ENCODE results near the gene PPP6R2.
"Not testable (repeated sequence)": the region's sequence is repeated elsewhere in the genome, so short reads cannot be mapped to it uniquely, and the experiment has no call there.

Gene PPP6R2

GRCh38 chr22:50425179-50425916 lies 82.2 kb downstream of the PPP6R2 start:
- DNase-seq (ENCODE audit: low read depth in 2 of 2): no peak

GRCh38 chr22:50432131-50432876 lies 89.2 kb downstream of the PPP6R2 start:
- no peak for DNase-seq (ENCODE audit: low read depth in 2 of 2)

DNA sequence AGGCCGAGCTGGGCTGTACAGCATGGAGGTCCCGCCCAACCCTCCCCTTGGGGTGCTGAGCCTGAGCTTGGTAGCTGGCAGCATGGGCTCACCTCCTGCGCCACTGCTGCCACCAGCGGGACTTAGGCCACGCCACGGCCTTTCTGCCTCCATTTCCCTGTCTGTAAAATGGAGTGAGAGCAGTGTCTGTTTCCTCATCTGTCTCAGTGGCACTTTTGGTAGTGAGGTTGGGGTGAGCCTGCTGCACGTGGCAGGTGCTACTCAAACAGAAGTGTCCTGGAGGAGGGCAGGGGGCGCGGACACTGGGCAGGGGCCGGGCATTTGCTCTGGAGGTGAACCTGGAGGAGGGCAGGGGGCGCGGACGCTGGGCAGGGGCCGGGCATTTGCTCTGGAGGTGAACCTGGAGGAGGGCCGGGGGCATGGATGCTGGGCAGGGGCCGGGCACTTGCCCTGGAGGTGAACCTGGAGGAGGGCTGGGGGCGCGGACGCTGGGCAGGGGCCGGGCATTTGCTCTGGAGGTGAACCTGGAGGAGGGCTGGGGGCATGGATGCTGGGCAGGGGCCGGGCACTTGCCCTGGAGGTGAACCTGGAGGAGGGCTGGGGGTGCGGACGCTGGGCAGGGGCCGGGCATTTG lies 89.9 kb downstream of the PPP6R2 start:
- not testable (repeated sequence) for DNase-seq (ENCODE audit: low read depth in 2 of 2)

DNA sequence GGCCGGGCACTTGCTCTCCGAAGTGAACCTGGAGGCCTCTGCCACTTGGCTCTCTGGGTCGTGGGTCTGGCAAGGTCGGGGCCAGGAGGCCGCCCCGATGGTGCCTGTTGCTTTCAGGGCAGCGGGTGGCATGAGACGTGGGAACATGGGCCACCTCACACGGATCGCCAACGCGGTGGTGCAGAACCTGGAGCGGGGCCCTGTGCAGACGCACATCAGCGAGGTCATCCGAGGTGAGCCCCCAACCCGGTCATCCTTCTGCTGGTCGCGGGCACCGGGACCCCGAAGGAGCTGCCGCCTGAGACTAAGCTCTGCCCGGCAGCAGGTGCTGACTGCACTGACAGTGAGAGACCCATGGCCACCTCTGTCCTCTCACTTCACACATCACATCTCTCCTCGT lies 91.7 kb downstream of the PPP6R2 start:
- no peak for DNase-seq (ENCODE audit: low read depth in 2 of 2)

DNA sequence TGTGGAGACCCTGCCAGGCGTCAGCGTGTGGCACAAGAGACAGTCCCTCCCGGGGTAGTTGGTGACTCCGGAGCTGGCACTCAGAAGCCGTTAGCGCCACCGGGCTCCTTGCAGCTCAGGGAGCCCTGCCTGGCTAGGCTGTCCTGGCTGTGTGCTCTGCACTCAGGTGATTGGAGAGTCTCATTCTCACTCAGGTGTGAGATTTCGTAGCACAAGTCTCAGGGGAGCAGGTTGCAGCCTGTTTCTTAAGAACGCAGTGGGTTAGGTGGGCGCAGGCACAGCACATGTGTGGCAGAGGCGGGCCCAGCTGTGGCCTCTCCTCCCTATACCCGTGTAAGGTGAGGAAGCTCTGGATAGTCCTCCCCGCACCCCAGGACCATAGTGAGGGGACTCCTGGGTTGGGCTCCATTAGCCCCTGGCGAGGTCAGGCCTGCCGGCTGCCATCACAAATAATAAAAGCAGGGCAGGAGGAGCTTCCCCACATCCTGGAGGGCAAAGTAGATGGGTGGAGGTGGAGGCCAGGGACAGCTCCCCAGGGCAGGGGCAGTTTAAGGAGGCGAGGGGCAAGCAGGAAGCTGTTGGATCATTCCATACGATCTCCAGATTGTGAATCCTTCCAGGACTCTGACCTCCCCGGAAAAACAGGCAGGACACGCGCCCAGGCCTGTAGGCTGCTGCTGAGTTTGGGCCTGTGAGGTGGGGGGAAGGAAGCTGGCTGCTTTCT lies 92.3 kb downstream of the PPP6R2 start:
- DNase-seq (ENCODE audit: low read depth in 2 of 2): no peak

DNA sequence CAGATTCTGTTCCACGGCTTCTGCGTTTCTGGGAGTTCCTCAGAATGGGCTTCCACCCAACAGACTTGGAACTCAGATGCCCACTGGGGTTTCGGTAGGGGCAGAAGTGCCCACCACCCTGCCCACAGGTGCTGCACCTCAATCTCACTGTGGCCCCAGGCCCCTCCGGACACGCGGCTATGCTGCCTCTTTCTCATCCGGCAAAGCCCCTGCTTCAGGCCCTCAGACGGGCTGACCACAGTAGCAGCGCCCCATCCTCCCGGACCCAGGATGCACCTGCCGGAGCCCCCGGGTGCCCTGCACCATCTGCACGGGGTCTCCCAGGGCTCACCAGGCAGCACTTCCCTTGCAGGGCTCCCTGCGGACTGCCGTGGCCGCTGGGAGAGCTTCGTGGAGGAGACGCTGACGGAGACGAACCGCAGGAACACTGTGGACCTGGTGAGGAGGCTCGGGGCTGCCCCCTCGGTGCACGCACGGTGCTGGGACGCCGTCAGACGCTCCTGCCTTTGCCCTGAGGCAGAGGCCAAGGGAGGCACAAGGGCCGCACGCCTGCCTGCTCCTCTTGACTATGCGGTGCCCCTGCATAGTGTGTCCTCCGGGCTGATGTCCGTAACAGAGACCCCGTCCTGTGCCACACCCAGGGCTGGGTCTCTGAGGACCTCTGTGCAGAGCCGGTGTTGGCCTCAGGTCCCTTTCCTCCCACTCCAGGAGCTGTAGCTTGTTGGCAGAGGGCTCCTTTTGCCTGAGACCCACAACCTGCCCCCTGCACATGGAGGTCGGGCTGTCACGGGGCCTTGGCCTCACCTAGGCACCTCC lies 93.1 kb downstream of the PPP6R2 start:
- DNase-seq (ENCODE audit: low read depth in 2 of 2): no peak

DNA sequence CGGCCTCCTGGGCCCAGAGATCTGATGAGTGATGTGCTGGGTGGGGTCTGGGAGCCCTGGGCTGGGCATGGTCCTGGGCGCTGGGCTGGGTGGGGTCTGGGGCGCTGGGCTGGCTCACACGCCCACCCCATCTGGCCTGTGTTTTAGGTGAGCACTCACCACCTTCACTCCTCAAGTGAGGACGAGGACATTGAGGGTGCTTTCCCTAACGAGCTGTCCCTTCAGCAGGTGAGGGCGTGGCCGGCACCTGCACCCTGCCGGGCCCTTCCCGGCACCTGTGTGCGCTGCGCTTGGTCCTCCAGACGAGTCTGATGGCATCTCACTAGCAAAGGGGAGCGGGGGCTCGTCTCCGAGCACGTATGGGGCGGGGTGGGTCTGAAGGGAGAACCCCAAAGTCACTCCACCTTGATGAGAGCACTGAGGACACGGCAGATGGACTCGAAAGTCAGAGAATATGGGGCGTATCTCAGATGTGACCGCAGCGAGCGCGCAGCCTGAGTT lies 93.8 kb downstream of the PPP6R2 start:
- no peak for DNase-seq (ENCODE audit: low read depth in 2 of 2)

DNA sequence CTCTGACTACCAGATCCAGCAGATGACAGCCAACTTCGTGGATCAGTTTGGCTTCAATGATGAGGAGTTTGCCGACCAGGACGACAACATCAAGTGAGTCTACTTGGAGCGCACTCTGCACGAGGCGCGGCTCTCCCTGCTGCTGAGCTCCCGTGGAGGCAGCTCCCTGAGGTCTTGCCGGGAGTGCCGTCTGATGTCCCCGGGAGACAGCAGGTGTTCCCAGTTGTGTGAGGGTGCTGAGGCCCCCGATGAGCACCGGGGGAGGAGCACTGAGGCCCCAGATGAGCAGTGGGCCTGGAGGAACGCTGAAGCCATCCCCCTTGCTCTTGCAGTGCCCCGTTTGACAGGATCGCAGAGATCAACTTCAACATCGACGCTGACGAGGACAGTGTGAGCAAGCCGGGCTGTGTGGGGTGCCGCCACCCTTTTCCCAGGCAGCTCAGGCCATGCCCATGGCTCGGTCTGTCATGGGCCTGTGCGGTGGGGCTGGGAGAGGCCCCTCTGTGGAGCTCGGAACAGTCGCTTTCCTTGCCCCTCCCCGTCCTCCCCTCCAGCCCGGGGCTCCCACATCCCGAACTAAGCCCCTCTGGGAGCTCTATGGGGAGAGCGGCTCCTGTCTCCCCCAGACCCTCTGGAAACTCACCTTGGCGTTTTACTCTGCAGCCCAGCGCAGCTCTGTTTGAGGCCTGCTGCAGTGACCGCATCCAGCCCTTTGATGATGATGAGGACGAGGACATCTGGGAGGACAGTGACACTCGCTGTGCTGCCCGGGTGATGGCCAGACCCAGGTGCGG lies 94.6 kb downstream of the PPP6R2 start:
- no peak for DNase-seq (ENCODE audit: low read depth in 2 of 2)

DNA sequence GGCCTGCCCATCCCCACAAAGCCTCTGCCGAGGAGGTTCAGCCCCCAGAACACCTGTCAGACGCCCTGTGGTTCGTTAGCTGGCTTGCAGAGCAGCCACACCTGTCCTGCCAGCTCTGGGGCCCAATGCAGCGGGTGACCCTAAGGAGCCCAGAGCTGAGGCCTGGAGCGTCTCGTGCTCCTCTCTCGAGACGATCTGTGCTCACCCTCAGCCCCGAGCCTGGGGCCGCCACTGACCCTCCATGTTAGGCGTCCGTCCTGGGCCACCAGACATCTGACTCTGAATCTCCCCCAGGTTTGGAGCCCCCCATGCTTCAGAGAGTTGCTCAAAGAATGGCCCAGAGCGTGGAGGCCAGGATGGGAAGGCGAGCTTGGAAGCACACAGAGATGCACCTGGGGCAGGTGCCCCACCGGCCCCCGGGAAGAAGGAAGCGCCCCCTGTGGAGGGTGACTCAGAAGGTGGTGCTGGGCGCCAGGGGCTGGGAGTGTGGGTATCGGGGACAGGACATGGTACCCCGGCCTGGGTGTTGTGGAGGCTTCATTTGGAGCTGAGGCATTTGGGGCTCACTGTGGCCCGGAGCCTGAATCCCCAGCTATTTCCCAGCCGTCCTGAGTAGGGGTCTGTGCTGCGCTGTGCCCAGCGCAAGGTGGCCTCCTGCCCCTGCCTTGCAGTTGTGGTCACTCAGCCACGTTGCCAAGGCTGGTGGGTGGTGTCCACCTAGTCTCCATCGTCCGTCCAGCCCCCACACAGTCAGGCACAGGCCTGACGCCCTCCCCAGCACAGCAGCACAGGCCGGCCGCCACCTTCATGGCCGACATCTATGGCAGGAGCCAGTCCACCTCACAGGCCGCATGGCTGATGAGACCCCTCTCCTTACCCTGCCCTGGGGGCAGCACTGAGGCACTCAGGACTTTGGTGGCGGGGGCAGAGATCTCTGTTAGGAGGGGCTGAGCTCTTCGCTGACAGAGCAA lies 95.5 kb downstream of the PPP6R2 start:
- no peak for DNase-seq (ENCODE audit: low read depth in 2 of 2)

- no peak for DNase-seq (ENCODE audit: low read depth in 2 of 2)
Measured at GRCh38 chr22:50439314-50439870, 96.3 kb downstream of the PPP6R2 start.

DNA sequence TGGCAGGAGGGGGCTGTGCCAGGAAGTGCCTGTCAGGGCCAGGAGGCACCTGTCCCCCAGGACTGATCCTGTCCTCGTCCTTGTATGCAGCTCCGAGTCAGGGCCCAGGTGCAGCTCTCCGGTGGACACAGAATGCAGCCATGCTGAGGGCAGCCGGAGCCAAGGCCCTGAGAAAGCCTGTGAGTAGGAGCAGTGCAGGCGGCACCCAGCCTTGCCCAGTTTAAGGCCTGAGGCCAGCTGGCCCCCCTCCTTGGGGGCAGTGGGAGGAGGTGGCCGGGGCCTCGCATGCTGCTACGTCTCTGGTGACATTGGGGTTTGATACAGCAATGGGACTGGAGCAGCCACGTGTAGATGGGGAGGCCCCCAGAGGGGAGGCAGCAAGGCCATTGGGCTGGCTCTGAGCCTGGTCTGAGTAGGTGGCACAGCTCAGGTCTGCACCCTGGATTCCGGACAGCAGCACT lies 96.8 kb downstream of the PPP6R2 start:
- no peak for DNase-seq (ENCODE audit: low read depth in 2 of 2)

- no peak for DNase-seq (ENCODE audit: low read depth in 2 of 2)
Measured at GRCh38 chr22:50440544-50441249, 97.6 kb downstream of the PPP6R2 start.

- no peak for DNase-seq (ENCODE audit: low read depth in 2 of 2)
Measured at GRCh38 chr22:50441428-50441993, 98.4 kb downstream of the PPP6R2 start.

DNA sequence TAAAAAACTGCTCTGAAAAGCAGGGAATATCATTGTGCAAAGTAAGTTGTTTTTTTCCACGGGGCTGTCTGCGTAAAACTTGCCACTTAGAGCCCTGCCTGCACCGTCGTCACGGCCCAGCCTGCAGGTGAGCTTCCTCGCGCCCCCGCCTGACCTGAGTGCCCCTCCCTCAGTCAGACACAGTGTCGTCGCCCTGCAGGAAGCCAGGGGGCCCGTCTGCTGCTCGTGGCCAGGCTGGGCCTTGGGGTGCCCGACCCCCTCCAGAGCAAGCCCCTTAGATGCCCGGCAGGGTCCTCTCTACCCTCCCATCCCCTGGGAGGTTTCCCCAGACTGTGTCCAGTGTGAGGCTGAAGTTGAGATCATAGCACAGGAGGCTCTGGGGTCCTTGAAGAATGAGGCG lies 100.1 kb downstream of the PPP6R2 start:
- DNase-seq (ENCODE audit: low read depth in 2 of 2): no peak

GRCh38 chr22:50443801-50444625 lies 100.9 kb downstream of the PPP6R2 start:
- no peak for DNase-seq (ENCODE audit: low read depth in 2 of 2)

DNA sequence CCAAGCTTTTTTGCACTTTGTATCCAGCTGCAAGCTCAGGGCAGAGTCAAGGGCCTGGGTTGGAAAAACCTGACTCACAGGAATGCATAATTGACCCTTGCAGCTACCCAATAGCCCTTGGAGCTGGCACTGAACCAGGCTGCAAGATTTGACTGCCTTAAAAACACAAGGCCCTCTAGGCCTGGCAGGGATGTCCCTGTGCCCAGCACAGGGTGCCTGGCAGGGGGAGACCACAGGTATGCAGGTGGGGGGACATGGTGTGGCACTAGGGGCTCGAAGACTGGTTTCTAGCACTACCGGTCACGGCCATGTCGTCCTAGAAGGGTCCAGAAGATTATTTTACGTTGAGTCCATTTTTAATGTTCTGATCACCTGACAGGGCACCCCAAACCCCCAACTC lies 101.5 kb downstream of the PPP6R2 start:
- no peak for DNase-seq (ENCODE audit: low read depth in 2 of 2)
